T-helper 9 cell (primary cell): ENCODE results near the gene SLC36A2.

Experiments used
- DNase-seq: peaks from one replicate; pipeline ENCODE4 v3.0.0-alpha.2; 2020

SLC36A2 gene

GRCh38 chr5:151281001-151281639, 66.2 kb downstream of the SLC36A2 start:
- no peak for DNase-seq

- DNase-seq, result no peak
Observed at GRCh38 chr5:151280443-151280842, 66.9 kb downstream of the SLC36A2 start.

- DNase-seq, result no peak
Observed at GRCh38 chr5:151278845-151279244, 68.5 kb downstream of the SLC36A2 start.

GRCh38 chr5:151275803-151276202, 71.6 kb downstream of the SLC36A2 start:
- no peak for DNase-seq

- no peak for DNase-seq
Observed at GRCh38 chr5:151274666-151275065, 72.7 kb downstream of the SLC36A2 start.

GRCh38 chr5:151271336-151271735, 76.0 kb downstream of the SLC36A2 start:
- DNase-seq, result no peak

GRCh38 chr5:151270599-151270998, 76.8 kb downstream of the SLC36A2 start:
- no peak for DNase-seq

- DNase-seq, result no peak
Observed at GRCh38 chr5:151267491-151268260, 79.7 kb downstream of the SLC36A2 start.
